T47D (cell line): Measurements from ENCODE around the gene GRID2.
A peak's percentile ranks its signal among the peaks of the same experiment; 100 is the strongest.

ENCODE experiments used
- DNase-seq, 2 experiments: peaks; one replicate each; pipeline versions ENCODE4 v3.0.0 to v3.0.0-alpha.2; 2011 to 2012; ENCODE audit warnings: low read depth in 1 of 2, low spot score in 1 of 2
- JUND ChIP-seq: IDR thresholded peaks from 2 replicates; pipeline ENCODE4 v1.6.1; 2012; ENCODE audit warnings: low read depth
- in situ Hi-C: cut with HindIII; loops from 2 replicates; pipeline ENCODE4 v1.10.0; 2016; ENCODE audit warnings: low sequenced_read_pairs, low pct_unique_long_range_greater_than_20kb

GRID2 gene

GRCh38 chr4:93771640-93772411 is 1468.1 kb downstream of the GRID2 start:
- DNase-seq: no peak
- TF ChIP-seq JUND: no peak

GRCh38 chr4:93772858-93773257 is 1469.1 kb downstream of the GRID2 start:
- in situ Hi-C loops: no loop called here
- no peak for TF ChIP-seq JUND
- DNase-seq: no peak

More at GRCh38 chr4:93771640-93772411, 1468.1 kb downstream of the GRID2 start:
- in situ Hi-C loops: no loop called here

GRCh38 chr4:93775551-93775950 is 1471.8 kb downstream of the GRID2 start:
- DNase-seq: no peak
- in situ Hi-C loops: no loop called here
- TF ChIP-seq JUND: no peak

- in situ Hi-C loops: no loop called here
- no peak for TF ChIP-seq JUND
- no peak for DNase-seq
Measured at GRCh38 chr4:93776386-93777080, 1472.8 kb downstream of the GRID2 start.

- in situ Hi-C loops: no loop called here
- DNase-seq: no peak
- no peak for TF ChIP-seq JUND
Measured at GRCh38 chr4:93777081-93777460, 1473.3 kb downstream of the GRID2 start.

GRCh38 chr4:93779228-93779627 is 1475.5 kb downstream of the GRID2 start:
- in situ Hi-C loops: no loop called here
- no peak for DNase-seq
- no peak for TF ChIP-seq JUND

GRCh38 chr4:93780080-93780479 is 1476.3 kb downstream of the GRID2 start:
- TF ChIP-seq JUND: no peak
- DNase-seq: no peak
- in situ Hi-C loops: no loop called here

- no peak for DNase-seq
- in situ Hi-C loops: no loop called here
- TF ChIP-seq JUND: no peak
Measured at GRCh38 chr4:93781198-93781597, 1477.4 kb downstream of the GRID2 start.

GRCh38 chr4:93786149-93786548 is 1482.4 kb downstream of the GRID2 start:
- TF ChIP-seq JUND: no peak
- DNase-seq: no peak
- in situ Hi-C loops: no loop called here

- peak in 1 of 2 experiments; percentile 43 for DNase-seq
- TF ChIP-seq JUND: no peak
- in situ Hi-C loops: no loop called here
Measured at GRCh38 chr4:93788712-93789111, 1484.9 kb downstream of the GRID2 start.

GRCh38 chr4:93791570-93792195 is 1487.9 kb downstream of the GRID2 start:
- DNase-seq: peak; percentile 9 to 70
- in situ Hi-C loops: no loop called here
- no peak for TF ChIP-seq JUND

GRCh38 chr4:93802045-93802444 is 1498.3 kb downstream of the GRID2 start:
- no peak for TF ChIP-seq JUND
- in situ Hi-C loops: no loop called here
- DNase-seq: no peak

GRCh38 chr4:93809773-93810172 is 1506.0 kb downstream of the GRID2 start:
- no peak for DNase-seq
- TF ChIP-seq JUND: no peak
- in situ Hi-C loops: no loop called here
